Keratinocyte (primary cell): ENCODE measurements around the gene TCAF2.
"Not testable (repeated sequence)": the region's sequence is repeated elsewhere in the genome, so short reads cannot be mapped to it uniquely, and the experiment has no call there.

Source experiments
- EZH2 ChIP-seq: IDR thresholded peaks from one replicate; pipeline ENCODE4 v1.6.1; 2012; ENCODE audit warnings: inconsistent platforms, mild to moderate bottlenecking, low read length, moderate library complexity
- TF ChIP-seq, protein P1 (sequence below), 3 experiments: IDR thresholded peaks in 1 of 3; conservative IDR thresholded peaks in 1 of 3; optimal IDR thresholded peaks in 1 of 3; 2 replicates in 2 of 3; 3 replicates in 1 of 3; pipeline versions ENCODE3 to v1.5.1; 2011; ENCODE audit warnings: low read length in 3 of 3, mild to moderate bottlenecking in 3 of 3, moderate library complexity in 2 of 3, control low read depth in 1 of 3, inconsistent platforms in 1 of 3; ENCODE audit not compliant: insufficient read depth in 2 of 3; ENCODE audit errors: extremely low read depth in 1 of 3

DNA sequence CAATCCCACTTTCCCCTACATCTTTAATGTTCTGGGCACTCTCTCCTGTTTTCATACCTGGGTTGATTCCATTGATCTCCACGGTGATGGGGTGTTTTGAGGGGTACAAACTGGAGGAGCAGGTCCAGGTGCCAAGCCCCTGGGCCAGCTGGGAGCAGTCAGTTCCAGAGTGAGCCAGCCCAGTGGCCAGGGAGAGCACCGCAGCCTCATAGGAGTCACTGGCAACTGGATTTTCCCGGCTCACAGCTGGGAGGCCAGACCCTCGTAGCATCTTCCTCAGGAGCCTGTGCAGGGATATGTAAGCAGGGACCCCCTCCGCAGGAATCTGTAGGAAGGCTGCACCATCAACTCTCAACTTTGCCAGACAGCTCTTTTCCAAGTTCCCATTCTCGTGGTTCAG is 25.8 kb downstream of the TCAF2 start:
- TF ChIP-seq, protein P1, sequence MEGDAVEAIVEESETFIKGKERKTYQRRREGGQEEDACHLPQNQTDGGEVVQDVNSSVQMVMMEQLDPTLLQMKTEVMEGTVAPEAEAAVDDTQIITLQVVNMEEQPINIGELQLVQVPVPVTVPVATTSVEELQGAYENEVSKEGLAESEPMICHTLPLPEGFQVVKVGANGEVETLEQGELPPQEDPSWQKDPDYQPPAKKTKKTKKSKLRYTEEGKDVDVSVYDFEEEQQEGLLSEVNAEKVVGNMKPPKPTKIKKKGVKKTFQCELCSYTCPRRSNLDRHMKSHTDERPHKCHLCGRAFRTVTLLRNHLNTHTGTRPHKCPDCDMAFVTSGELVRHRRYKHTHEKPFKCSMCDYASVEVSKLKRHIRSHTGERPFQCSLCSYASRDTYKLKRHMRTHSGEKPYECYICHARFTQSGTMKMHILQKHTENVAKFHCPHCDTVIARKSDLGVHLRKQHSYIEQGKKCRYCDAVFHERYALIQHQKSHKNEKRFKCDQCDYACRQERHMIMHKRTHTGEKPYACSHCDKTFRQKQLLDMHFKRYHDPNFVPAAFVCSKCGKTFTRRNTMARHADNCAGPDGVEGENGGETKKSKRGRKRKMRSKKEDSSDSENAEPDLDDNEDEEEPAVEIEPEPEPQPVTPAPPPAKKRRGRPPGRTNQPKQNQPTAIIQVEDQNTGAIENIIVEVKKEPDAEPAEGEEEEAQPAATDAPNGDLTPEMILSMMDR (optimal IDR thresholded peaks at IDR 0.05 in 1 of 3, IDR thresholded peaks at IDR 0.05 in 1 of 3, conservative IDR thresholded peaks at IDR 0.05 in 1 of 3; ENCODE audit: extremely low read depth in 1 of 3, insufficient read depth in 2 of 3, low read length in 3 of 3) = not testable (repeated sequence)
- TF ChIP-seq EZH2 = not testable (repeated sequence)
